ENCODE measurements around the gene GOLGA8M.
"Not testable (repeated sequence)": the region's sequence is repeated elsewhere in the genome, so short reads cannot be mapped to it uniquely, and the experiment has no call there.

DNA sequence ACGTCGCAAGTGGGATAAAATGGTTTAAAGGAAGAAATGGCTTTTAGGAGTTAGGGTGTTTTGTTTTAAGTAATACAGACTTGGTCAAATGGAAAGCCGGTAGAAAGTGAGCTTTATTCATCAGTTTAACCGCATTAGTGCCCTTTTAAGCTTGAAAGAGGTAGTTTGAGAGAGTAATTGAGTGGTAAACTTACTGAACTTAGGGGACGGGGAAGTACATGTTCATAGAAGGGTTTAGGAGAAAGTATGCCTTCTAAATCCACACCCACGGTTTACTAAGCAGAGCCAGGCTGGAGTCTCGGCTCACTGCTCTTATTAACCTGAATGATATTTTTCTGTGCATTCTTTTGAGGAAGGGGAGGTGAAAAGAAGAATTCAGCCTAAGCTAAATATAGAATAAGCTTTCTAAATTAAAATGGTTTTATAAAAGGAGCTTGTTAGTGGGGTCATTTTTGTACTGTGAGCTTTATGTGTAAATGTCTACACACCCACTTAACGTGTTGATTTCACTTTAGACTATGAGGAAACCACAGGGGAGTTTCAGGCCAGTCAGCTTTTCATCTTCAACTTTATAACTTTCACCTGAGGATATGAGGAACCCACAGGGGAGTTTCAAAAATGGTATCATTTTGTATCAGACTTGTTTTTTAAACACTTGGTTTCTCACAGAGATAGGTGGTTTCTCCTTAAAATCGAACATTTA lies 26.5 kb upstream of the GOLGA8M start:
- not testable (repeated sequence) for TF ChIP-seq POLR2A (IDR thresholded peaks at IDR 0.05)
- TF ChIP-seq, protein P1, sequence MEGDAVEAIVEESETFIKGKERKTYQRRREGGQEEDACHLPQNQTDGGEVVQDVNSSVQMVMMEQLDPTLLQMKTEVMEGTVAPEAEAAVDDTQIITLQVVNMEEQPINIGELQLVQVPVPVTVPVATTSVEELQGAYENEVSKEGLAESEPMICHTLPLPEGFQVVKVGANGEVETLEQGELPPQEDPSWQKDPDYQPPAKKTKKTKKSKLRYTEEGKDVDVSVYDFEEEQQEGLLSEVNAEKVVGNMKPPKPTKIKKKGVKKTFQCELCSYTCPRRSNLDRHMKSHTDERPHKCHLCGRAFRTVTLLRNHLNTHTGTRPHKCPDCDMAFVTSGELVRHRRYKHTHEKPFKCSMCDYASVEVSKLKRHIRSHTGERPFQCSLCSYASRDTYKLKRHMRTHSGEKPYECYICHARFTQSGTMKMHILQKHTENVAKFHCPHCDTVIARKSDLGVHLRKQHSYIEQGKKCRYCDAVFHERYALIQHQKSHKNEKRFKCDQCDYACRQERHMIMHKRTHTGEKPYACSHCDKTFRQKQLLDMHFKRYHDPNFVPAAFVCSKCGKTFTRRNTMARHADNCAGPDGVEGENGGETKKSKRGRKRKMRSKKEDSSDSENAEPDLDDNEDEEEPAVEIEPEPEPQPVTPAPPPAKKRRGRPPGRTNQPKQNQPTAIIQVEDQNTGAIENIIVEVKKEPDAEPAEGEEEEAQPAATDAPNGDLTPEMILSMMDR (IDR thresholded peaks at IDR 0.05), result not testable (repeated sequence)
